GM12874 (cell line): Measurements from ENCODE around the gene AGPAT3.

ENCODE experiments used
- TF ChIP-seq, protein P1 (sequence below): IDR thresholded peaks from 2 replicates; pipeline ENCODE4 v1.5.1; 2011; ENCODE audit warnings: low read depth, mild to moderate bottlenecking, control low read depth, low read length, moderate library complexity; ENCODE audit not compliant: insufficient read depth

Gene AGPAT3

DNA sequence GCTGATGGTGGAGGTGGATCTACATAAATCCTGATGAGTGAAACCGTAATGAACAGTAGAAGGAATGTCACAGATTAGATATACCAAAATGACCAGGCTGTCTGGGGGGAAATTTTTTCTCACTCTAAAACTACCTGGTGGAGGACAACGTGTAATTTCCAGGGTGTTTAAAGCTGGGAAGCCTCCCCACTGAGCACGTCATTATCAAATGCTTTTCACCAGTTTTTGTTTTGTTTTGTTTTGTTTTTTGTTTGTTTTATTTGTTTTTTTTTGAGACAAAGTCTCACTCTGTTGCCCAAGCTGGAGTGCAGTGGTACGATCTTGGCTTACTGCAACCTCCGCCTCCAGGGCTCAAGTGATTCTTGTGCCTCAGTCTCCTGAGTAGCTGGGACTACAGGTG lies 11.6 kb downstream of the AGPAT3 start:
- TF ChIP-seq, protein P1, sequence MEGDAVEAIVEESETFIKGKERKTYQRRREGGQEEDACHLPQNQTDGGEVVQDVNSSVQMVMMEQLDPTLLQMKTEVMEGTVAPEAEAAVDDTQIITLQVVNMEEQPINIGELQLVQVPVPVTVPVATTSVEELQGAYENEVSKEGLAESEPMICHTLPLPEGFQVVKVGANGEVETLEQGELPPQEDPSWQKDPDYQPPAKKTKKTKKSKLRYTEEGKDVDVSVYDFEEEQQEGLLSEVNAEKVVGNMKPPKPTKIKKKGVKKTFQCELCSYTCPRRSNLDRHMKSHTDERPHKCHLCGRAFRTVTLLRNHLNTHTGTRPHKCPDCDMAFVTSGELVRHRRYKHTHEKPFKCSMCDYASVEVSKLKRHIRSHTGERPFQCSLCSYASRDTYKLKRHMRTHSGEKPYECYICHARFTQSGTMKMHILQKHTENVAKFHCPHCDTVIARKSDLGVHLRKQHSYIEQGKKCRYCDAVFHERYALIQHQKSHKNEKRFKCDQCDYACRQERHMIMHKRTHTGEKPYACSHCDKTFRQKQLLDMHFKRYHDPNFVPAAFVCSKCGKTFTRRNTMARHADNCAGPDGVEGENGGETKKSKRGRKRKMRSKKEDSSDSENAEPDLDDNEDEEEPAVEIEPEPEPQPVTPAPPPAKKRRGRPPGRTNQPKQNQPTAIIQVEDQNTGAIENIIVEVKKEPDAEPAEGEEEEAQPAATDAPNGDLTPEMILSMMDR = no peak

DNA sequence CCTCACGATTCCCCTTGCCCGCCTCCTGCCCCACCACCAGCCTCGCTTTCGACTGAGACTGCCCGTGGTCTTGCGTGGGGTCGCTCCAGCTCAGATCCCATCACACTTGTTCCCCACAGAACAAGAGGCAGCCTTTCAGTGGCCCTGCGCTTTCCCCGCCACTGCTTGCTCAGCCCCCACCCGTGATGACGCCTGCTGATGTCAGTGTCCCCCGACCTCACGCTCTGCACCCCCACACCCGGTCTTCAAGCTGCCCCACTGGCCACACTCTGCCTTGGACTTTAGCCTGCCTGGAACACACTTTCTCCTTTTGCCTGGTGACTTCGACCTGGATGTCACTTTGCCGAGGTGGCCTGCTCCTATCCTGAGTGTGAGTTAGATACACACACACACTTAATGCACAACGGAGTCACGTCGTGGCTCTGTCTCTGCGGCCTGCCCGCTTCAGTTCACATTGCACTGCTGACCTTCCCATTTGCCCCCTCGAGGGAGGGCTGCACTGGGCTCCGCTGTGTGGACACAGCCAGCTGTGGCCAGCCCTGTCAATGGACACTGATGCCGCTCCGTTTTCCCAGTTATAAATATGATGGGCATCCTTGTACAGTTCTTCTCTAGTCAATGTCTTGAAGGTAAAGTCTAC lies 13.0 kb downstream of the AGPAT3 start:
- TF ChIP-seq, protein P1 = no peak

DNA sequence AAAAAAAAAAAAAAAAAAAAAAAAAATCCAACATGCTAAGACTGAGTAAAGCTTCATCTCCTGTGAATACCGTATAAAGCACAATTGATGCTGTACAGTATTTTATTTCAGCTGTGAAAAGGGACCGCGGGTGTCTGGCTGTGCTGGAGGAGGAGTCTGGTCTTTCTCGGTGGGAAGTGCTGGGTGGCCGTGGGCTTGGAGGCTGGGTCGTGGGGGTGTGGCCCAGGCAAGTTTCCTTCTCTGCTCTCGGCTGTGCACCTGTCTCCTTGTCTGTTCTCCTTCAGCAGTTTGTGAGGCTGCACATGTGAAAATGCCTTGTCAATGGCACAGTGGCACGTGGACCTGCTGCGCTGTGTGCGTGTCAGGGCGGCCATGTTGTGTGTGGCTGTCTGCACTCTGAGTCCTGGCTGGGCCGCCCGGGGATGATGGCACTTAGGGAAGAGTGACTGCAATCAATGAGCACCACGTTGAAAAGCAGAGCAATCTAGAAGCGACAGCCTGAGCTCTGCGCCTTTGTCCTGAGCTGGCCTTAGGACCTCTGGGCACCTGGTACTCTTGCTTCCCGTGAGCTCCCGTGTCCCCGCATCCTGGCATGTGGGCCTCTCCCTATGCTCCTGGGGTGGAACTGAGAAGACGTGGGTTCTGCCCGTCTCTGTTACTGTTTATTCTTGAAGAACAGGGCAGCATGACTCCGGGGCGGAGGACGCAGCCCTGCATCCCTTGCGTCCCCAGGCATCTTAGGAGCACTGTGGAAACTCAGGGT lies 14.5 kb downstream of the AGPAT3 start:
- TF ChIP-seq, protein P1 = no peak

DNA sequence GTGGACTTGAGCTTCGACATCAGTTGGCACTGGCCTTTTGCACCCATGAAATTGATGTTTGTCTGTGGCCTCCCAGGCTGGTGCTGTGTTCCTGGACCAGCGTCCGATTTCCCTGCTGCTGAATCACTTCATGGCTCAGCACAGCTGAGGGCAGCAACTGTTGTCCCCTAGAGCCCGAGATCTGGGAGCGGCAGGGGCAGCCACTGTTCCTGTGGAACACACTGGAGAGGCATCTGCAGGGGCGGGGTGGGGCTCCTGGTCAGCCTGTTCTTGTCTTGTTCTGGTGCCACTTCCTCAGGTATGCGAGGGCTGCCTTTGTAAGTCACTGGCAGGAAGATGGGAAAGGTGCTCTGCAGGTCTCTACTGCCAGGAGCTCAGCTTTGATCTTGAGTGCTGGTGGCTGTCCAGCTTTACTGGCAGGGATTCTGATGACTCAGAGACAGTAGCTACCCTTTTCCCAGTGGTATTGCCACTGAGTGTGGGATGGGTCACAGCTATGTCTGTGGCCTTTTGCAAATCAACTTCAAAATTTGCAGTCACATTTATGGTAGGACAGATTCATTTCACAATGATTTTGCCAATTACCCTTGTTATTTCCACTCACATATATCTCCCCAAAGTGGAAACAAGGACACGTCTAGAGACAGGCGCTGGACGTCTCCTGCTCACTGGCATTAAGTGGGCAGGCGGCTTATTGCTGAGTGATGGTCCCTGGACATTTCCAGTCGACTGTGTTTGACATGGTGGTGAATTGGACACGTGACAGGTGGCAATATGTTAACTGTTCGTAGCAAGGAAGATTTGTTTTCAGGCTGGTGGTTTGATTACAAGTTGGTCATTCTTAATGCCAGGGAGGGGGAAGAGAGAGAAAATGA lies 15.3 kb downstream of the AGPAT3 start:
- TF ChIP-seq, protein P1 = no peak

DNA sequence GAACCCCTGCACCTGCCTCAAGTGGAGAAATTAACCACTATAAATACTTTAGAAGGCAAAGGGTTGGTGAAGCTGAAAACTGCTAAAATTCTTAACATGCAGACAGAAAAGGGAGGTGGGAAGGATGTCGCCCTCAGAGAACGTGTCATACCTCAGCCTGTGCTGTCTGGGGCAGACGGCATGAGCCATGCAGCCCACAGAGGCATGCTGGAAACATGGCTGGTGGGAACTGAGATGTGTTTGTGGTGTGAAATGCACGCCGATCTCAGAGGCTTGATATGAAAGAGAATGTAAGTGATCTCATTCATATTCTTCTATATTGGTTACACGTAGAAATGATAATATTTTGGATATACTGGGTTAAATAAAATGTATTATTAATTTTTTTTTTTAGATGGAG lies 16.3 kb downstream of the AGPAT3 start:
- TF ChIP-seq, protein P1 = no peak

DNA sequence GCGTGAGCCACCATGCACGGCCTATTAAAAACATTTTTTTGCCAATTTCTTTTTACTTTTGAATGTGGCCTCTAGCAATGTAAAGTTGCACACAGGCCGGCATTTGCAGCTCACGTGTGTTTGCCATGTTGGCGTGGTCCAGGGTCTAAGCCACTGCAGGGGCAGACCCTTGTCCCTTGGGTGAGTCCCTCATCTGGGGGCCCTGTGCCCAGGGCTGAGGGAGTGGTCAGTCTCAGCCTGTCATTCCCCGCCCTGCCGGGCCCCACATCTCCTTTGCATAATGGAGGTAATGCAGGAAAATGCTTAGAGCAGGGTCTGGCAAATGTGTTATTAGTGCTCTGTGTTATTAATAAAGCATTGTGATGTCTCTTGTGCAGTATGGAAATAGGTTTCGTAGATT lies 16.9 kb downstream of the AGPAT3 start:
- TF ChIP-seq, protein P1 = no peak

DNA sequence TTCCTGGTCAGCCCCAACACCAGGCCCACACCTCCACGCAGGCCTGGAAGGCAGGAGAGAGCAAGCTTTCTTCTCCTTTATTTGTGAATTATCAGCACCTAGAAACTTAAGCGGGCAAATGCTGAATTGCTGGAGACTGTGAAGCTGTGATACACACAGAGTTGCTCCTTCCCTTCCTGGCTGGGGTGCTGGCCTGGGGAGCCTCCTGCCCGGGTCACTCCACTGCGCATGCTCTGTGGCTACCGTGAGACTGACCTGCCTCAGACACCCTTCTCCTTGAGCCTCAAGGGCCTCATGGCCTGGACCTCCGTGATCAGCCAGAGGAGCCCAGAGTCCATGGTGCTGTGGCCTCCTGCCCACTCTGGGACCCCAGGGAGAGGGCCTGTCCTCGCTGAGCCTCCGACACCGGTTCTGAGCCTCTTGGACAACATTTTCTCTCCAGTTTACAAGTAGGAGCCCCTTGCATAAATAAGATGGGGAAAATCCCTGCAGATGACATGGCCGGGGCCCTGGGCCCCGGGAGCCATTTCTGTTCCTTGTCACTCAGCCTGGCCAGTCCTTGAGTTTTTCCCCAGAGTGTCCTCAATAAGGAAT lies 18.0 kb downstream of the AGPAT3 start:
- TF ChIP-seq, protein P1 = no peak
